A375 (cell line): ENCODE measurements around the gene PLA2G2C. TPM values are rescaled to one million over a fixed set of nuclear protein-coding genes. Genes with fewer than 3 reads are reported as not detected.

ENCODE experiments used
- total RNA-seq: library from RNA; depleted of rRNA; stranded (reverse); fragments of >200 nt; shearing (Covaris generic); gene quantifications from 2 replicates; pipeline ENCODE4 v1.2.3, GENCODE V29; 2014; rRNA removed

The PLA2G2C gene, protein sequence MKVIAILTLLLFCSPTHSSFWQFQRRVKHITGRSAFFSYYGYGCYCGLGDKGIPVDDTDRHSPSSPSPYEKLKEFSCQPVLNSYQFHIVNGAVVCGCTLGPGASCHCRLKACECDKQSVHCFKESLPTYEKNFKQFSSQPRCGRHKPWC
- not detected in 2 replicates for total RNA-seq

DNA sequence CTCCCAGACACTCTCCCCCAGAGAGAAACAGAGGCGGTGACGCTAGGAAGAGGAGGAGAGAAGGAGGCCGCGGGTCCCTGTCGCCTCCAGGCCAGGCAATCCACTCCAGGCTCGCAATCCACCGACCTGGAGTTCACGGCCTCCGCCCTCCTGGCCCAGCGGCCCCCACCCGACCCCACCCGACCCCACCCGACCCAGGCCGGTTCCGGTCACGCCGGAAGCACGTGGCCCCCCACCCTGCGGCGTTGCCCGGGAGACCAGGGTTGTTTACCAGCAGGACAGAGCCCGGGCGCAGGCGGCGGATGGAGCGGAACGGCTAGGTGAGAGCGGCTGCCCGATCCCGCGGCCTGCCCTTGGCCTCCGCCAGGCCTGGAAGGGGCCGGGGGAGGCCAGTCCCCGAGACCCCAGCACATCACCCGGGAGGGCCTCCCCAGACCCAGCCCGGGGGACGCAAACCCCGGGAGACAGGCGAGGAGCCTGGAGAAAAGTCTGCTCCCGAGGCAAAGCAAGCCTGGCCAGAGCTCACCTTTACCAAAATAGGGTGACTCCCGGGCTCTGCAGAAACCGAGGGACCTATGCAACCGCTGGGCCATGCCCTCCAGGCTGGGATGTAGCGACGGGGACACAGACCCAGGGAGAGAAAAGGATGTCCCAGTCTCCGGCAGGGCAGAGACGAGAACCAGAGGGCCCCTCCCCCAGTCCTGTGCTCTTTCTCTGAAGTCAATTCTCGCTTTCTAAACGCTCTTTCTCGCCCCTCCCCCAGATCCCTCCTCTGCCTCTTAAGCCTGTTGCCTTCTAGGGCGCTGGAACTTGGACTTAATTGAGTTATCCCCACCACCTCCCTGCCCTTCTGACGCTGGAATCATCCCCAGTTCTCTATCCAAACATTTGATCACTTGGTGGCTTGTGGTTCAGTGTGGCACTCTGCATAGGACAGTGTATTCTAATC, at the start of gene PLA2G2C, which contains the start of gene UBXN10:
Gene PLA2G2C, minus strand, starts transcription at position 685 of the 949 bp plus-strand sequence. CDS start 9,155 bp downstream, outside the sequence.
Gene UBXN10, plus strand, starts transcription at position 263 of the 949 bp plus-strand sequence. CDS start 4,466 bp downstream, outside the sequence.

DNA sequence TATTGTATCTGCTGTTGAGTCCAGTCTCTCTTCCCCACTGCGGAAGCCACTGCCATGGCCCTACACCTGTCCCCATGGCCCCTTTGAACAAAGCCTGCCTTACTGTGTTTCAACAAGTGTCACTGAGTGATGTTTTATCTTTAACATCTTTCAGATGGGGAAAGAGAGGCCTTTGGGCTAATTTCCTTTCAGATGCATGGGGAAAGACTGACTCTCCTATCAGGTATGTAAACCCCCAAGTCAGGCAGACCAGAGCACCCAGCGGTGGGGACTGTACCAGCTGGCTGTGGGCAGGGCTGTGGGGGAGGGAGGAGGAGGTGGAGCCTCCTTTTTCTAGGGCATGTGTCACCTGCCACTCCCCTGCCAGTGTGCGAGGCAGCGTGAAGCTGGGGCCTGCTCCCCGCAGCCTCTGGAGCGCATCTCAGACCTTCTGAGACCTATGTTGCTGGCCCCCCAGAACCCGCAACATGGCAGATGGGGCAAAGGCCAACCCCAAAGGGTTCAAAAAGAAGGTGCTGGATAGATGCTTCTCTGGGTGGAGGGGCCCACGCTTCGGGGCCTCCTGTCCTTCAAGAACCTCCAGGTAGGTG, 47.3 kb downstream of the PLA2G2C start, which contains the start of gene PLA2G2F:
Gene PLA2G2F, plus strand, starts transcription at position 363 of the 590 bp plus-strand sequence. Its CDS starts 105 bp downstream, at position 468.

DNA sequence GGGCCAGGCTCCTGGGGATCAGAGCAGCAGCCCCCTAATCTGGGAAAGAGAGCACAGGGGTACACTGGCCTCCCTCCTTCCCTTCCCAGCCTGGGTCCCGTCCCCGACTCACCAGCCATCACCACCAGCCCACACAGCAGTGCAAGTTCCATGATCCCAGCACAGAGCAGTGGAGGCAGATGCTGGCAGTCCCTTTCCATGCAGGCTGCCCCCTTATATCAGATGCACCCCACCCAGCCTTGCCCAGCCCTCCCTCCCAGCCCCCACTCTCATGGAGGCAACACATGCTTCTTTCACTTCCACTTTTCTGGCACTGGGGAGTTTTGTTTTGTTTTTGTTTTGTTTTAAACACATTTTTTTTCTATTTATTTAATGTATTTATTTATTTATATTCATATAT, 67.0 kb downstream of the PLA2G2C start, which contains the start of gene PLA2G2D:
Gene PLA2G2D, minus strand, starts transcription at position 190 of the 400 bp plus-strand sequence. Its CDS starts 38 bp downstream, at position 152.

Other genes with a start within 250 kb of the PLA2G2C start
- gene PLA2G2A, start 206.9 kb downstream of the PLA2G2C start, total RNA-seq: 0.21 TPM in 1 of 2 replicates, not detected in the other
- gene PLA2G5, start 116.3 kb downstream of the PLA2G2C start, total RNA-seq: not detected in 2 replicates
- gene PLA2G2D, start 67.0 kb downstream of the PLA2G2C start, total RNA-seq: not detected in 2 replicates
- not detected in 2 replicates for gene PLA2G2F, start 47.2 kb downstream of the PLA2G2C start, total RNA-seq
- gene UBXN10, start 422 bp downstream of the PLA2G2C start, total RNA-seq: not detected in 2 replicates
- gene VWA5B1, start 104.4 kb upstream of the PLA2G2C start, total RNA-seq: not detected in 2 replicates